Duodenal mucosa (tissue), 2 donors: ENCODE results near the gene CIPC.

Source experiments
- H3K27ac ChIP-seq: one replicate; pipeline ENCODE4 v1.7.0; 2013; ENCODE audit warnings: low read depth, low read length
- H3K27me3 ChIP-seq, 2 donors: one replicate each; pipeline ENCODE4 v1.7.0; 2013; ENCODE audit warnings: low read length in 2 of 2, control low read depth in 1 of 2; ENCODE audit not compliant: insufficient read depth in 2 of 2, control insufficient read depth in 1 of 2
- H3K36me3 ChIP-seq, 2 donors: one replicate each; pipeline ENCODE4 v1.7.0; 2013; ENCODE audit warnings: low read length in 2 of 2, control low read depth in 1 of 2; ENCODE audit not compliant: insufficient read depth in 2 of 2, control insufficient read depth in 1 of 2
- H3K4me1 ChIP-seq, 2 donors: one replicate each; pipeline ENCODE4 v1.7.0; 2013; ENCODE audit warnings: low read length in 2 of 2, control low read depth in 1 of 2; ENCODE audit not compliant: insufficient read depth in 2 of 2, control insufficient read depth in 1 of 2
- H3K4me3 ChIP-seq, 2 donors: one replicate each; pipeline ENCODE4 v1.7.0; 2013; ENCODE audit warnings: low read length in 2 of 2, low read depth in 1 of 2
- H3K9ac ChIP-seq, 2 donors: one replicate each; pipeline ENCODE4 v1.7.0; 2013; ENCODE audit warnings: low read length in 2 of 2, low read depth in 1 of 2
- H3K9me3 ChIP-seq, 2 donors: one replicate each; pipeline ENCODE4 v1.7.0; 2013; ENCODE audit warnings: low read length in 2 of 2, control low read depth in 1 of 2; ENCODE audit not compliant: control insufficient read depth in 1 of 2

The CIPC gene

GRCh38 chr14:77148510-77149231, 50.6 kb downstream of the CIPC start:
- Histone ChIP-seq H3K4me3 (no peak overlapping the region), H3K9ac (no peak overlapping the region), H3K9me3 (no peaks in the 10 kb centered on the region), H3K27me3 (peaks cover 22 to 29% of the 10 kb centered on the region in 2 donors), H3K36me3 (no peaks in the 10 kb centered on the region), H3K4me1 (no peaks in the 10 kb centered on the region), H3K27ac (no peak overlapping the region)

- Histone ChIP-seq H3K9ac (no peak overlapping the region), H3K27me3 (peaks cover 18 to 19% of the 10 kb centered on the region in 2 donors), H3K36me3 (no peaks in the 10 kb centered on the region), H3K4me1 (no peaks in the 10 kb centered on the region), H3K4me3 (no peak overlapping the region), H3K27ac (no peak overlapping the region), H3K9me3 (no peaks in the 10 kb centered on the region)
These were observed 53.2 kb downstream of the CIPC start for GRCh38 chr14:77151245-77151644.

GRCh38 chr14:77151918-77152588, 54.0 kb downstream of the CIPC start:
- Histone ChIP-seq H3K4me3 (no peak overlapping the region), H3K36me3 (no peaks in the 10 kb centered on the region), H3K9ac (no peak overlapping the region), H3K4me1 (no peaks in the 10 kb centered on the region), H3K27ac (no peak overlapping the region), H3K27me3 (peaks cover 14 to 19% of the 10 kb centered on the region in 2 donors), H3K9me3 (no peaks in the 10 kb centered on the region)

GRCh38 chr14:77153802-77154201, 55.7 kb downstream of the CIPC start:
- no peaks in the 10 kb centered on the region for H3K4me1 ChIP-seq
- H3K27ac ChIP-seq, result no peak overlapping the region
- H3K9me3 ChIP-seq, result no peaks in the 10 kb centered on the region
- no peaks in the 10 kb centered on the region for H3K36me3 ChIP-seq
- no peak overlapping the region for H3K9ac ChIP-seq
- H3K4me3 ChIP-seq, result no peak overlapping the region
- peaks cover 22 to 31% of the 10 kb centered on the region in 2 donors for H3K27me3 ChIP-seq

GRCh38 chr14:77154421-77154820, 56.4 kb downstream of the CIPC start:
- Histone ChIP-seq H3K4me3 (no peak overlapping the region), H3K27me3 (peaks cover 28 to 33% of the 10 kb centered on the region in 2 donors), H3K9me3 (no peaks in the 10 kb centered on the region), H3K27ac (no peak overlapping the region), H3K4me1 (no peaks in the 10 kb centered on the region), H3K36me3 (no peaks in the 10 kb centered on the region), H3K9ac (no peak overlapping the region)

- Histone ChIP-seq H3K4me3 (no peak overlapping the region), H3K27ac (no peak overlapping the region), H3K9me3 (no peaks in the 10 kb centered on the region), H3K36me3 (no peaks in the 10 kb centered on the region), H3K4me1 (no peaks in the 10 kb centered on the region), H3K9ac (no peak overlapping the region), H3K27me3 (peaks cover 28 to 33% of the 10 kb centered on the region in 2 donors)
These were observed 57.0 kb downstream of the CIPC start for GRCh38 chr14:77155083-77155482.

- no peak overlapping the region for H3K9ac ChIP-seq
- H3K4me1 ChIP-seq, result no peaks in the 10 kb centered on the region
- H3K27me3 ChIP-seq, result peaks cover 28 to 33% of the 10 kb centered on the region in 2 donors
- H3K9me3 ChIP-seq, result no peaks in the 10 kb centered on the region
- H3K27ac ChIP-seq, result no peak overlapping the region
- H3K4me3 ChIP-seq, result no peak overlapping the region
- no peaks in the 10 kb centered on the region for H3K36me3 ChIP-seq
These were observed 59.7 kb downstream of the CIPC start for GRCh38 chr14:77157740-77158139.

GRCh38 chr14:77158175-77158881, 60.3 kb downstream of the CIPC start:
- Histone ChIP-seq H3K4me1 (no peaks in the 10 kb centered on the region), H3K27me3 (peaks cover 23 to 30% of the 10 kb centered on the region in 2 donors), H3K27ac (no peak overlapping the region), H3K4me3 (no peak overlapping the region), H3K9me3 (no peaks in the 10 kb centered on the region), H3K36me3 (no peaks in the 10 kb centered on the region), H3K9ac (no peak overlapping the region)

- Histone ChIP-seq H3K4me3 (no peak overlapping the region), H3K27me3 (peaks cover 23 to 25% of the 10 kb centered on the region in 2 donors), H3K36me3 (no peaks in the 10 kb centered on the region), H3K9me3 (no peaks in the 10 kb centered on the region), H3K9ac (no peak overlapping the region), H3K4me1 (no peaks in the 10 kb centered on the region), H3K27ac (no peak overlapping the region)
These were observed 60.8 kb downstream of the CIPC start for GRCh38 chr14:77158882-77159255.

- H3K4me3 ChIP-seq, result no peak overlapping the region
- H3K9me3 ChIP-seq, result no peaks in the 10 kb centered on the region
- H3K9ac ChIP-seq, result no peak overlapping the region
- no peaks in the 10 kb centered on the region for H3K4me1 ChIP-seq
- H3K27me3 ChIP-seq, result peaks cover 14 to 16% of the 10 kb centered on the region in 2 donors
- H3K27ac ChIP-seq, result no peak overlapping the region
- no peaks in the 10 kb centered on the region for H3K36me3 ChIP-seq
These were observed 63.0 kb downstream of the CIPC start for GRCh38 chr14:77161011-77161410.
